ENCODE results near the gene SRMS. TPM values are rescaled to one million over a fixed set of nuclear protein-coding genes. Genes with fewer than 3 reads are reported as not detected.

Gene SRMS
- total and polyA plus RNA-seq, 5 experiments from 2014 or later = not detected

DNA sequence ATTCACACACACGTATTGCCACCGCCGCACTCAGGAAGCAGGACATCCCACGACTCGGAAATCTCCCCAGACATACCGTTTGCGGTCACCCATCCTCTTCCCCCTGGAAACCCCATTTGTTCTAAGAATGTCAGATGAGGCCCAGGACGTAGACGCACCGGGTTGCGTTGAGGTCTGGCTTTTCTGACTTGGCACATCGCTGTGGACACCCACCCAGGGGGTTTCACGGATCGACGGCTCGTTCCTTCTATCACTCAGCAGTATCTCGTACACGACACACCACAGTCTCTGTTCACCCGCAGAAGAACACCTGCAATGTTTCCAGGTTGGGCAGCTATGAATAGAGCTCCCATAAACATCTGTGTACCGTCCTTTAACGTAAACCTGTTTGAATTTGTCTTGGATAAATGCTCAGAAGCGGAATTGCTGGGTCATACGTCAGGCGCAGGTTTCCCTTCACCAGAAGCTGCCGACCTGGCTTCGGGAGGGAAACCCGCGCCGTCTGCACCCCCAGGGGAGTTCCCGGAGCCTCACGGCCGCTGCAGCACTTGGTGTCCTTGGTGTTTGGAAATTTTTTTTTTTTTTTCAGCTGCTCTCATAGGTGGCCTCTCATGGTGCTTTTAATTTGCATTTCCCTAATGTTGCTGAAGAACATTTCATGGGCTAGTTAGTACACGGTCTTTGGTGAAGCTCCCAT lies 39.3 kb downstream of the SRMS start:
- POLR2A ChIA-PET = interaction anchor here (0.7 kb wide), 2 partner anchors 38 to 309 kb away, joined by 4 read pairs; no protein-coding TSS in a partner anchor
- no peaks in the 10 kb centered on the region for H3K4me1 Mint-ChIP-seq
- no peak for DNase-seq
- peaks cover 0 to 30% (median 9%) of the 10 kb centered on the region in 9 donors for H3K9me3 Mint-ChIP-seq
- H3K27ac Mint-ChIP-seq = no peak overlapping the region
- H3K27me3 Mint-ChIP-seq = peaks cover 19 to 58% (median 35%) of the 10 kb centered on the region in 5 donors
- no peak overlapping the region for H3K4me3 Mint-ChIP-seq
- ATAC-seq = no peak
- H3K36me3 Mint-ChIP-seq = peaks cover 0 to 11% (median 6%) of the 10 kb centered on the region in 3 donors

- Mint-ChIP-seq H3K9me3 (peaks cover 0 to 28% (median 9%) of the 10 kb centered on the region in 9 donors), H3K27me3 (peaks cover 19 to 54% (median 31%) of the 10 kb centered on the region in 5 donors), H3K4me3 (no peak overlapping the region), H3K4me1 (no peaks in the 10 kb centered on the region), H3K27ac (no peak overlapping the region), H3K36me3 (peaks cover 0 to 11% (median 6%) of the 10 kb centered on the region in 3 donors)
- DNase-seq (no peak), ATAC-seq (no peak)
- POLR2A ChIA-PET = no interaction called here
These were observed 40.3 kb downstream of the SRMS start for GRCh38 chr20:63507083-63507743.

DNA sequence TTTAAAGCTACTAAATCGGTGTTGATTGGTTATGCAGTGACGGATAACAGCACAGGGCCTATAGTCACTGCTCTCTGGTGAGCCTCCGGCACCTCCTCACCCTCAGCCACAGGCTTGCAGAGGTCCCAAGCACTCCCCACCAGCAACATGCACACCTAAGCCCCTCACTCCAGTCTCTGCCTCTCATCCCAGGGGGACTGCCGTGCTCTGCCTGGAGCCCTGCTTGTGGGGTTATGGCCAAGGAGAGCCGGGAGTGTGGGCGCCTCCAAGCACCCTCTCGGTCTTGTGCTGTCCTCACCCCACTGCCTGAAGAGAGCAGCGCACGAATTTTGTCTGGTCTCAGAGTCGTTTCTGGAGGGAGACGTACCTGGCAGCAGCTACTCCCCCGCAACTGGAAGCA lies 41.8 kb downstream of the SRMS start:
- DNase-seq = no peak
- no peak for ATAC-seq

GRCh38 chr20:63505281-63505680 lies 42.3 kb downstream of the SRMS start:
- H3K4me1 Mint-ChIP-seq = peaks cover 0 to 3% (median under 1%) of the 10 kb centered on the region in 4 donors
- POLR2A ChIA-PET = no interaction called here
- DNase-seq (no peak), ATAC-seq (no peak)
- peaks cover 0 to 11% (median 6%) of the 10 kb centered on the region in 3 donors for H3K36me3 Mint-ChIP-seq
- no peak overlapping the region for H3K4me3 Mint-ChIP-seq
- H3K27ac Mint-ChIP-seq = no peak overlapping the region
- peaks cover 18 to 50% (median 26%) of the 10 kb centered on the region in 5 donors for H3K27me3 Mint-ChIP-seq
- peaks cover 0 to 28% (median 9%) of the 10 kb centered on the region in 9 donors for H3K9me3 Mint-ChIP-seq

More for the DNA sequence above, 41.8 kb downstream of the SRMS start:
- no peak overlapping the region for H3K27ac Mint-ChIP-seq
- peaks cover 0 to 28% (median 9%) of the 10 kb centered on the region in 9 donors for H3K9me3 Mint-ChIP-seq
- peaks cover 18 to 53% (median 29%) of the 10 kb centered on the region in 5 donors for H3K27me3 Mint-ChIP-seq
- H3K4me1 Mint-ChIP-seq = peaks cover 0 to 3% (median under 1%) of the 10 kb centered on the region in 4 donors
- no peak overlapping the region for H3K4me3 Mint-ChIP-seq
- peaks cover 0 to 11% (median 6%) of the 10 kb centered on the region in 3 donors for H3K36me3 Mint-ChIP-seq
- POLR2A ChIA-PET = no interaction called here

- POLR2A ChIA-PET = no interaction called here
- DNase-seq (no peak), ATAC-seq (no peak)
- H3K9me3 Mint-ChIP-seq = peaks cover 0 to 28% (median 9%) of the 10 kb centered on the region in 9 donors
- peaks cover 0 to 3% (median under 1%) of the 10 kb centered on the region in 4 donors for H3K4me1 Mint-ChIP-seq
- peaks cover 0 to 11% (median 6%) of the 10 kb centered on the region in 3 donors for H3K36me3 Mint-ChIP-seq
- H3K4me3 Mint-ChIP-seq = no peak overlapping the region
- H3K27me3 Mint-ChIP-seq = peaks cover 16 to 43% (median 24%) of the 10 kb centered on the region in 5 donors
- H3K27ac Mint-ChIP-seq = no peak overlapping the region
These were observed 42.9 kb downstream of the SRMS start for GRCh38 chr20:63504642-63505041.

DNA sequence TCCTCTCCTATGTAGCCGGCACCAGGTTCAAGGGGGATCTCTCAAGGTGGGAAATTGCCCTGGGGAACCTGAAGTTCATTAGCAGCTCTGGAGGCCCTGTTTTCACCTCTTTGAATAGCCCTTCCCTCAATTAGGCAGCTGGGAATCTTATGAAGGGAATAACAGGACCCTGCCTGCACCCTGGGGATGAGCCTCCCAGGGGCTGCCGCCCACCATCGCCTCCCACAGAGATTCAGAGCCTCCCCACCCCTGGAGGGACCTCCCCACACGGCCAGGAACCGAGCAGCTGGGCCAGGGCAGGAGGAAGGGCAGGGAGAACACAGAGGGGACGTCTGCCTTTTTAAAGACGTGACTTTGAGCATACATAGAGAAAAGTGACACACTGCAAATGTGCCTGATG lies 44.0 kb downstream of the SRMS start:
- no peak overlapping the region for H3K27ac Mint-ChIP-seq
- no peak overlapping the region for H3K4me3 Mint-ChIP-seq
- peaks cover 0 to 3% (median under 1%) of the 10 kb centered on the region in 4 donors for H3K4me1 Mint-ChIP-seq
- no peak for ATAC-seq
- H3K36me3 Mint-ChIP-seq = peaks cover 0 to 11% (median 6%) of the 10 kb centered on the region in 3 donors
- peaks cover 12 to 36% (median 17%) of the 10 kb centered on the region in 5 donors for H3K27me3 Mint-ChIP-seq
- no peak for DNase-seq
- H3K9me3 Mint-ChIP-seq = peaks cover 0 to 28% (median 9%) of the 10 kb centered on the region in 9 donors
- POLR2A ChIA-PET = no interaction called here

GRCh38 chr20:63502671-63503172 lies 44.8 kb downstream of the SRMS start:
- H3K27me3 Mint-ChIP-seq = peaks cover 7 to 33% (median 10%) of the 10 kb centered on the region in 5 donors
- H3K36me3 Mint-ChIP-seq = peaks cover 0 to 11% (median 6%) of the 10 kb centered on the region in 3 donors
- H3K27ac Mint-ChIP-seq = no peak overlapping the region
- DNase-seq (no peak), ATAC-seq (no peak)
- H3K4me3 Mint-ChIP-seq = no peak overlapping the region
- peaks cover 0 to 3% (median under 1%) of the 10 kb centered on the region in 4 donors for H3K4me1 Mint-ChIP-seq
- H3K9me3 Mint-ChIP-seq = peaks cover 0 to 25% (median 9%) of the 10 kb centered on the region in 9 donors
- POLR2A ChIA-PET = interaction anchor here (0.7 kb wide), 1 partner anchor 64 kb away, joined by 4 read pairs; no protein-coding TSS in a partner anchor

GRCh38 chr20:63501818-63502670 lies 45.5 kb downstream of the SRMS start:
- POLR2A ChIA-PET = no interaction called here
- Mint-ChIP-seq H3K36me3 (peaks cover 0 to 11% (median 6%) of the 10 kb centered on the region in 3 donors), H3K27me3 (peaks cover 8 to 34% (median 8%) of the 10 kb centered on the region in 5 donors), H3K9me3 (peaks cover 0 to 25% (median 9%) of the 10 kb centered on the region in 9 donors), H3K4me3 (no peak overlapping the region), H3K27ac (no peak overlapping the region), H3K4me1 (peaks cover 0 to 3% (median under 1%) of the 10 kb centered on the region in 4 donors)
- no peak for DNase-seq
- no peak for ATAC-seq

DNA sequence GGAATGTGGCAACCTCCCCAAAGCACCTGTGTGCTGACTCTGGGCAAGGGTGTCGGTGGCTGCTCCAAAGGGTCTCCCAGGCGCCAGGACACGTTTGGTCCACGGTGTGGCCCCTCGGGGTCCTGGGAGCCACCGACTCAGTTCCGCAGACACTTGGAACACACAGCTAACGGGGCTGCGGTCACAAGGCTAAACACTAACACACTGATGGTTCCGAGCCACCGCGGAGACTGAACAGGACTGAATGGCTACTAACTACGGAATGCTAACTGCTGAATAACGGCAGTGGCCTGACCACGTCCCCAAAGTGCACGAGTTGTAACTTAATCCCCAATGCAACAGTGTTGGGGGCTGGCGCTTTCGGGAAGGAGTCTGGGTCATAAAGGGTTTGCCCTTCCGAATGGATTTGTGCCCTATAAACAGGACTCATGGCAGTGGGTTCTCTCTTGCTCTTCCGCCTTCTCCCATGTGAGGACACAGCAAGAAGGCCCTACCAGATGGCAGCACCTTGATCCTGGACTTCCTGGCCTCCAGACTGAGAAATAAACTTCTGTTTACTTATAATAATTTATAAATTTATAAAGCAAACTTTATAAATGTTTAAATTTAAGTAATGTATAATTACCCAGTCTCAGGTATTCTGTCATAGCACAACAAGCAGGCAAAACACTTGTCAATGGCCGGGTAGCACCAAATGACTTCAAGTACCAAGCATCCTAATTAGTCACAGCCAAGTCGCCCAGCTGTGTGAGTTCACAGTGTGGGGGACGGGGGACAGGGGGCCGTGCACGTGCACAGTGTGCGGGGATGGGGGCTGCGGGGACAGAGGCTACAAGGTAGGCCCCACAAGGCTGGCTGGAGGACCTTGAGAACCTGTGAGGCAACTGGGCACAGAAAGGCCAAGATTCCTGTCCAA lies 46.4 kb downstream of the SRMS start:
- DNase-seq (no peak), ATAC-seq (no peak)
- Mint-ChIP-seq H3K36me3 (peaks cover 0 to 11% (median 6%) of the 10 kb centered on the region in 3 donors), H3K9me3 (peaks cover 0 to 21% (median 9%) of the 10 kb centered on the region in 9 donors), H3K4me3 (peak overlapping the region in 7 of 10 donors; percentile 14 to 75 (median 43)), H3K27me3 (peaks cover 6 to 32% (median 8%) of the 10 kb centered on the region in 5 donors), H3K4me1 (peaks cover 0 to 5% (median 2%) of the 10 kb centered on the region in 4 donors), H3K27ac (no peak overlapping the region)
- POLR2A ChIA-PET = no interaction called here

GRCh38 chr20:63500151-63500901 lies 47.2 kb downstream of the SRMS start:
- peaks cover 0 to 6% (median 3%) of the 10 kb centered on the region in 4 donors for H3K4me1 Mint-ChIP-seq
- POLR2A ChIA-PET = no interaction called here
- H3K4me3 Mint-ChIP-seq = peak overlapping the region in 5 of 10 donors; percentile 14 to 62 (median 26)
- ATAC-seq = no peak
- H3K27me3 Mint-ChIP-seq = peaks cover 6 to 32% (median 8%) of the 10 kb centered on the region in 5 donors
- H3K27ac Mint-ChIP-seq = no peak overlapping the region
- DNase-seq = no peak
- H3K36me3 Mint-ChIP-seq = peaks cover 0 to 11% (median 6%) of the 10 kb centered on the region in 3 donors
- H3K9me3 Mint-ChIP-seq = peaks cover 0 to 18% (median 7%) of the 10 kb centered on the region in 9 donors

Data from naive thymus-derived CD8-positive, alpha-beta T cell (primary cell).